IPS-18a (cell line): Measurements from ENCODE around the gene HK2.

Experiments
- H3K27ac ChIP-seq: one replicate; pipeline ENCODE4 v1.5.1; 2013; ENCODE audit warnings: low read length
- H3K27me3 ChIP-seq: one replicate; pipeline ENCODE4 v1.6.1; 2013; ENCODE audit warnings: mild to moderate bottlenecking, low read length; ENCODE audit not compliant: control insufficient read depth, insufficient read depth
- H3K36me3 ChIP-seq: one replicate; pipeline ENCODE4 v1.6.1; 2013; ENCODE audit warnings: low read depth, low read length; ENCODE audit not compliant: control insufficient read depth
- H3K4me1 ChIP-seq: one replicate; pipeline ENCODE4 v1.6.1; 2013; ENCODE audit warnings: low read depth, low read length; ENCODE audit not compliant: control insufficient read depth
- H3K4me3 ChIP-seq: one replicate; pipeline ENCODE4 v1.5.1; 2013; ENCODE audit warnings: low read length
- H3K9ac ChIP-seq: one replicate; pipeline ENCODE4 v1.6.1; 2013; ENCODE audit warnings: mild to moderate bottlenecking, low read length, moderate library complexity
- H3K9me3 ChIP-seq: one replicate; pipeline ENCODE4 v1.6.1; 2013; ENCODE audit warnings: low read depth, low read length; ENCODE audit not compliant: control insufficient read depth

Gene HK2

DNA sequence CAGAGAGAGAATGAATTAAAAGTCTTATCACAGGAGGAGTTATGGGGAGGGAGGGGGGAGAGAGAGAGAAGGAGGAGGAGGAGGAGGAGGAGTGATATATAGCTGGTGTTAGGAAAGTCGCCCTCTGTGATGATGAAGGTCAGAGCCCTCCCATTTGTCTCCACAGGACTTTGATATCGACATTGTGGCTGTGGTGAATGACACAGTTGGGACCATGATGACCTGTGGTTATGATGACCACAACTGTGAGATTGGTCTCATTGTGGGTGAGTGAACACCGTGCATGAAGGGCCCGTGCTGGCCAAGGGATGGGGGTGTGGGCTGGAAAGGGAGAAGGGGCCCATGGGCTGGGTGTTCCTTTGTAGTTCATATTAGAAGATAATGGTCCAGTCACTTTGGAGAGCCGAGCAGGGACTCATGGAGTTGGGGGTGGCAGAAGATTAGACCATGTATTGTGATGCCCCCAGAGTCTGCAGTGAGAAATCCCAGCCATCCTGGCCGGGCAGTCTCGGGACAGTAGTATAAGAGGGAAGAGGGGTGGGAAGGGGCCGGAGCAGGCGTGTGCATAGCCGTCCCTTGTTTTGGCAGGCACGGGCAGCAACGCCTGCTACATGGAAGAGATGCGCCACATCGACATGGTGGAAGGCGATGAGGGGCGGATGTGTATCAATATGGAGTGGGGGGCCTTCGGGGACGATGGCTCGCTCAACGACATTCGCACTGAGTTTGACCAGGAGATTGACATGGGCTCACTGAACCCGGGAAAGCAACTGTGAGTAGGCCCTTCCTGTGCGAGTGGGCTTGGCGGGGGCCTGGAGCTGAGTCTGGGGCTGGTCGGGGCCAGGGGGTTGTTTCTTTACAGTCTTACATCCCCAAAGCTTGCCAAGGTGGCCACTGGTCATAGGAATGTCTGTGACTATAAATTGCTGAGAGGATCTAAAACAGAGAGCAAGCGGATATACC is 40.0 kb downstream of the HK2 start:
- Histone ChIP-seq H3K4me3 (no peak overlapping the region), H3K9me3 (no peaks in the 10 kb centered on the region), H3K27ac (no peak overlapping the region), H3K4me1 (peaks cover 3% of the 10 kb centered on the region), H3K9ac (no peak overlapping the region), H3K36me3 (peaks cover 57% of the 10 kb centered on the region), H3K27me3 (no peaks in the 10 kb centered on the region)

DNA sequence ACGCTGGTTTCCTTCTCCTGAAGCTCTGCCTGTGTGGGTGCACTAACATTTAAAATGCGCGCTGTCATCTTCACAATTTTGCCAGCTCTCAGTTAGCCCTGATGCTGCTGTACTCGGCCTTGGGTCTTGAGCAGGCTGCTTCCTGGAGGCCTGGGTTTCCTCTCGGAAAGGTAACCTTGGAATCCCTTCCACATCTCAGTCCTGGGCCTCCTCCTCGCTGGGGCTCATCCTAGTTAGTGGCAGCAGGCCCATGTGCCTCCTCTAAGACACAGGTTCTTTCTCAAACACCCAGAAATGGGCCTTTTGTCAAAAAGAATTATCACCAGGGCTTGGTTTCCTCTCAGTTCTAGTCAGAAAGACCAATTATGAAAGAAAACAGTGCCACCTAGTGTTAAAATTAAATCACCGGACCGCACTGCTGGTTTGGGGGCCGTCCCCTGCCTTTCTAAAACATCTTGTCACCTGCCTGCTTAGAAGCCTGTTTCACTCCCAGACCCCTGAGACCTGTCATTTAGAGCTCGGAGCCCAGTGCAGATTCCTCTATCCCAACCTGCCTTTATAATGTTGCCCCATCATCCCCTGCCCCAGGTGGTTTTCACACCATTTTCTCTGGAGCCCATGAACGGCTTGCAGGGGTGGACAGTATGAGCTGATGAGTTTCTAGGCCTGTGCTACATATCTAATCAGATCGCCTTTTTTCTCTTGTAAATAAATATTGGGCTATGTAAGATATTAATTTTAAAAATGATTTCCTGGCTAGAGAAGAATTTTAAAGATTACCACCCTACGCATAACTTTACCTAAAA is 42.4 kb downstream of the HK2 start:
- Histone ChIP-seq H3K36me3 (peaks cover 73% of the 10 kb centered on the region), H3K27me3 (no peaks in the 10 kb centered on the region), H3K27ac (no peak overlapping the region), H3K4me3 (no peak overlapping the region), H3K9me3 (no peaks in the 10 kb centered on the region), H3K4me1 (peaks cover 3% of the 10 kb centered on the region), H3K9ac (no peak overlapping the region)

DNA sequence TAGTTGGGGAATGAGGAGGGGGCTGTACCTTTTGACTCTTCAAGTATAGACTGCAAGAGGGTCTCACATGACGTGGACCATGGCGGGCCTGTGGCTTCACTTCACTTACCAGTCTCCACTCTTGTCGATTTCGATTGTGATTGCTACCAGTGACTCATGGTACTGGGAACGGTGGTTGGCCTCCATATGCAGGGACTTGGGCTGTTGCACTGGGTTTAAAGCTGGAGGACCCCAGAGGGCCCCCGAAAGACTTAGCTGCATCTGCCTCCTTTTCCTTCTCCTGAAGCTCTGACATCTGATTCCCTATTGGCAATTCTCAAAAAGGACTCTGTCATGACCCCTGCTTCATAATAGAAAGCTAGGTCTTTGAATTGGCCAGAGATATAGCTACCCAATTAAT is 43.4 kb downstream of the HK2 start:
- H3K36me3 ChIP-seq: peaks cover 79% of the 10 kb centered on the region

DNA sequence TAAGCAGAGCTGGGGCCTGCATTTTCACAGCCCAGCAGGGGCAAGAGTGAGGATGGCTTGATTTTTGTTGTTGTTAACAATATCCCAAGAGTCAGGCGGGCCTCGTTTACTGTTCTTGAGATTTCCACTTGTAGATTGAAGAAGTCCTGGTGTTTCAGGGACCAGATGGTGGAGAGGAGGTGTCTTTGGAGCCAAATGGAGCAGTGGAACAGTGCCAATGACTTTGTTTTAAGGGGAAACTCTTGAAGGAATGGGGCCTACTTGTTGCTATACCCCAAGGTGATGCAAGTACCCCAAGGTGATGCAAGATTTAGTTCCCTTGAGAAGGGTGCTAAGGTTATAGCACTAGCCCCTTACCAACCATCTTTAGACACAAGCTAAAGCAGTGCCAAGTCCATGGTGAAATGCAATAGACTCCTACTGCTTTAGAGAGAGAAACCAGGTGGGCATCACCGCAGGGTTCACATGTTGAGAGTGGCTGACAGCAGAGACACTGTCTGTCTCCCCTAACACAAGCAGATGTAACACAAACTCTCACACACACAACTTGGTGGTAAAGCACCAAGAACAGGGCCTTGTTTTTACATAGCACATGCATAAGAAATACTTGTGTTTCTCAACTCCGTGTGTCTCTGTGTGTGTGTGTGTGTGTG is 44.0 kb downstream of the HK2 start:
- Histone ChIP-seq H3K27me3 (no peaks in the 10 kb centered on the region), H3K9me3 (no peaks in the 10 kb centered on the region), H3K4me3 (no peak overlapping the region), H3K4me1 (peaks cover 3% of the 10 kb centered on the region), H3K27ac (no peak overlapping the region), H3K36me3 (peaks cover 78% of the 10 kb centered on the region), H3K9ac (no peak overlapping the region)

More for the DNA sequence above, 43.4 kb downstream of the HK2 start:
- Histone ChIP-seq H3K27me3 (no peaks in the 10 kb centered on the region), H3K9me3 (no peaks in the 10 kb centered on the region), H3K27ac (no peak overlapping the region), H3K9ac (no peak overlapping the region), H3K4me1 (peaks cover 3% of the 10 kb centered on the region), H3K4me3 (no peak overlapping the region)

GRCh38 chr2:74878551-74878950 is 44.6 kb downstream of the HK2 start:
- Histone ChIP-seq H3K36me3 (peaks cover 79% of the 10 kb centered on the region), H3K27ac (no peak overlapping the region)

GRCh38 chr2:74880054-74880728 is 46.3 kb downstream of the HK2 start:
- Histone ChIP-seq H3K36me3 (peaks cover 79% of the 10 kb centered on the region), H3K27me3 (no peaks in the 10 kb centered on the region), H3K4me3 (no peak overlapping the region), H3K9ac (no peak overlapping the region), H3K4me1 (peaks cover 3% of the 10 kb centered on the region), H3K27ac (no peak overlapping the region), H3K9me3 (no peaks in the 10 kb centered on the region)

More at GRCh38 chr2:74878551-74878950, 44.6 kb downstream of the HK2 start:
- no peak overlapping the region for H3K9ac ChIP-seq
- H3K4me1 ChIP-seq: peaks cover 3% of the 10 kb centered on the region
- H3K4me3 ChIP-seq: no peak overlapping the region
- H3K27me3 ChIP-seq: no peaks in the 10 kb centered on the region
- H3K9me3 ChIP-seq: no peaks in the 10 kb centered on the region

GRCh38 chr2:74881176-74881575 is 47.2 kb downstream of the HK2 start:
- no peaks in the 10 kb centered on the region for H3K9me3 ChIP-seq
- no peak overlapping the region for H3K9ac ChIP-seq
- H3K4me1 ChIP-seq: no peaks in the 10 kb centered on the region
- no peaks in the 10 kb centered on the region for H3K27me3 ChIP-seq
- H3K4me3 ChIP-seq: no peak overlapping the region
- peaks cover 89% of the 10 kb centered on the region for H3K36me3 ChIP-seq
- no peak overlapping the region for H3K27ac ChIP-seq

- H3K36me3 ChIP-seq: peaks cover 94% of the 10 kb centered on the region
- no peak overlapping the region for H3K9ac ChIP-seq
- H3K4me1 ChIP-seq: no peaks in the 10 kb centered on the region
- H3K27ac ChIP-seq: no peak overlapping the region
- no peaks in the 10 kb centered on the region for H3K27me3 ChIP-seq
- no peaks in the 10 kb centered on the region for H3K9me3 ChIP-seq
- H3K4me3 ChIP-seq: no peak overlapping the region
These were observed 47.8 kb downstream of the HK2 start for GRCh38 chr2:74881626-74882298.

DNA sequence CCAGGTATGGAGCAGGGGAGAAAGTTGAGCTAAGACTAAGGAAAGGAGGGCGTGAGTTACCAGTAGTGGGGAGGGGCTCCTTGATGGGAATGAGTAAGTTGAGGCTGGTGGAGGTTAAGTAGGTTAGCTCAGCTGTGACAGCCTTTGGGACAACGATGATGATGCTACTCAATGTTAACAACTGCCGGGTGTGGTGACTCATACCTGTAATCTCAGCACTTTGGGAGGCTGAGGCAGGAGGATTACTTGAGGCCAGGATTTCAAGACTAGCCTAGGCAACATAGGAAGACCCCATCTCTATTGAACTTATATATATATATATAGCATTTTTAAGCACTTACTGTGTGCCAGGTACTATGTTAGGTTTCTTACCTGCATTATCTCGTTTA is 48.4 kb downstream of the HK2 start:
- H3K27me3 ChIP-seq: no peaks in the 10 kb centered on the region
- H3K4me3 ChIP-seq: no peak overlapping the region
- no peaks in the 10 kb centered on the region for H3K9me3 ChIP-seq
- H3K36me3 ChIP-seq: peaks cover 94% of the 10 kb centered on the region
- H3K9ac ChIP-seq: no peak overlapping the region
- no peaks in the 10 kb centered on the region for H3K4me1 ChIP-seq
- H3K27ac ChIP-seq: no peak overlapping the region

DNA sequence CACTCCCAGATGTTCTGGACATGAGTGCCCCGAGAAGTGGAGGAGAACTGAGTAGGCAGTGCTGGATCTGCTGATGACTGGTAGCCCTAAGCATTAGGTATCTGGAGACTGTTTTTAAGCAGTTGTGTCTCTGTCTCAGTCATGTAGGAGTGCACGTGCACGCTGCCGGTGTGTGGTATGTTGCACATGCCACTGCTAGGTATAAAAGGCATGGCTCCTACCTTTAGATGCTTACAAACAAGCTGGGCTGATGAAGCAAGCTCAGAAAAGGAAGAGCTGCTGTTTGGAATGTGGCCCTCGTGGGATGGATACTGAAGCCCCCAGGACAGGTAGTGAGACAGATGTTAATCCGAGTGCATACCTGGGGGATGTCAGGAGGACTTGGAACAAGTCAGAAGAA is 49.1 kb downstream of the HK2 start:
- no peaks in the 10 kb centered on the region for H3K9me3 ChIP-seq
- H3K4me1 ChIP-seq: no peaks in the 10 kb centered on the region
- H3K27me3 ChIP-seq: no peaks in the 10 kb centered on the region
- peaks cover 94% of the 10 kb centered on the region for H3K36me3 ChIP-seq
- no peak overlapping the region for H3K9ac ChIP-seq
- H3K27ac ChIP-seq: no peak overlapping the region
- H3K4me3 ChIP-seq: no peak overlapping the region
